ENCODE results near the gene TACR1. TPM values are rescaled to one million over a fixed set of nuclear protein-coding genes. Genes with fewer than 3 reads are reported as not detected.

Gene TACR1
- polyA plus RNA-seq, 2 donors, result 0.35 to 0.72 TPM

GRCh38 chr2:75138528-75138927 is 60.8 kb downstream of the TACR1 start:
- Histone ChIP-seq H3K4me1 (ENCODE audit: control insufficient read depth in 2 of 2, insufficient read depth in 2 of 2, low read length in 1 of 2) (no peaks in the 10 kb centered on the region), H3K4me3 (ENCODE audit: low read depth in 1 of 2, low read length in 2 of 2) (no peak overlapping the region), H3K36me3 (ENCODE audit: control insufficient read depth in 2 of 2, insufficient read depth in 2 of 2, low read length in 1 of 2) (no peaks in the 10 kb centered on the region), H3K9me3 (ENCODE audit: control insufficient read depth in 2 of 2, insufficient read depth in 1 of 2, low read depth in 1 of 2, low read length in 1 of 2) (no peaks in the 10 kb centered on the region), H3K27ac (ENCODE audit: low read depth in 2 of 2, low read length in 1 of 2) (no peak overlapping the region), H3K27me3 (ENCODE audit: control insufficient read depth in 1 of 2, insufficient read depth in 2 of 2, low read length in 2 of 2) (no peaks in the 10 kb centered on the region)
- 78 to 92% methylated on average over 1 of the region's 1 CpG for WGBS, 2 donors

GRCh38 chr2:75135776-75136400 is 63.4 kb downstream of the TACR1 start:
- H3K27ac ChIP-seq (ENCODE audit: low read depth in 2 of 2, low read length in 1 of 2), result no peak overlapping the region
- no peaks in the 10 kb centered on the region for H3K36me3 ChIP-seq (ENCODE audit: control insufficient read depth in 2 of 2, insufficient read depth in 2 of 2, low read length in 1 of 2)
- no peaks in the 10 kb centered on the region for H3K9me3 ChIP-seq (ENCODE audit: control insufficient read depth in 2 of 2, insufficient read depth in 1 of 2, low read depth in 1 of 2, low read length in 1 of 2)
- H3K27me3 ChIP-seq (ENCODE audit: control insufficient read depth in 1 of 2, insufficient read depth in 2 of 2, low read length in 2 of 2), result no peaks in the 10 kb centered on the region
- H3K4me1 ChIP-seq (ENCODE audit: control insufficient read depth in 2 of 2, insufficient read depth in 2 of 2, low read length in 1 of 2), result no peaks in the 10 kb centered on the region
- H3K4me3 ChIP-seq (ENCODE audit: low read depth in 1 of 2, low read length in 2 of 2), result no peak overlapping the region
- WGBS, 2 donors, result 63 to 74% methylated on average over 8 of the region's 8 CpGs

- H3K27me3 ChIP-seq (ENCODE audit: control insufficient read depth in 1 of 2, insufficient read depth in 2 of 2, low read length in 2 of 2), result no peaks in the 10 kb centered on the region
- no peaks in the 10 kb centered on the region for H3K36me3 ChIP-seq (ENCODE audit: control insufficient read depth in 2 of 2, insufficient read depth in 2 of 2, low read length in 1 of 2)
- H3K4me3 ChIP-seq (ENCODE audit: low read depth in 1 of 2, low read length in 2 of 2), result no peak overlapping the region
- H3K4me1 ChIP-seq (ENCODE audit: control insufficient read depth in 2 of 2, insufficient read depth in 2 of 2, low read length in 1 of 2), result no peaks in the 10 kb centered on the region
- no peaks in the 10 kb centered on the region for H3K9me3 ChIP-seq (ENCODE audit: control insufficient read depth in 2 of 2, insufficient read depth in 1 of 2, low read depth in 1 of 2, low read length in 1 of 2)
- WGBS, 2 donors, result 58 to 79% methylated on average over 1 of the region's 1 CpG
- H3K27ac ChIP-seq (ENCODE audit: low read depth in 2 of 2, low read length in 1 of 2), result no peak overlapping the region
Measured at GRCh38 chr2:75134860-75135259, 64.5 kb downstream of the TACR1 start.

GRCh38 chr2:75133621-75134570 is 65.4 kb downstream of the TACR1 start:
- Histone ChIP-seq H3K36me3 (ENCODE audit: control insufficient read depth in 2 of 2, insufficient read depth in 2 of 2, low read length in 1 of 2) (no peaks in the 10 kb centered on the region), H3K27ac (ENCODE audit: low read depth in 2 of 2, low read length in 1 of 2) (no peak overlapping the region), H3K27me3 (ENCODE audit: control insufficient read depth in 1 of 2, insufficient read depth in 2 of 2, low read length in 2 of 2) (no peaks in the 10 kb centered on the region), H3K9me3 (ENCODE audit: control insufficient read depth in 2 of 2, insufficient read depth in 1 of 2, low read depth in 1 of 2, low read length in 1 of 2) (no peaks in the 10 kb centered on the region), H3K4me3 (ENCODE audit: low read depth in 1 of 2, low read length in 2 of 2) (no peak overlapping the region), H3K4me1 (ENCODE audit: control insufficient read depth in 2 of 2, insufficient read depth in 2 of 2, low read length in 1 of 2) (no peaks in the 10 kb centered on the region)
- 73 to 75% methylated on average over 9 of the region's 9 CpGs for WGBS, 2 donors

- H3K27ac ChIP-seq (ENCODE audit: low read depth in 2 of 2, low read length in 1 of 2), result no peak overlapping the region
- H3K9me3 ChIP-seq (ENCODE audit: control insufficient read depth in 2 of 2, insufficient read depth in 1 of 2, low read depth in 1 of 2, low read length in 1 of 2), result no peaks in the 10 kb centered on the region
- H3K4me3 ChIP-seq (ENCODE audit: low read depth in 1 of 2, low read length in 2 of 2), result no peak overlapping the region
- no peaks in the 10 kb centered on the region for H3K36me3 ChIP-seq (ENCODE audit: control insufficient read depth in 2 of 2, insufficient read depth in 2 of 2, low read length in 1 of 2)
- no peaks in the 10 kb centered on the region for H3K4me1 ChIP-seq (ENCODE audit: control insufficient read depth in 2 of 2, insufficient read depth in 2 of 2, low read length in 1 of 2)
- 46 to 59% methylated on average over 1 of the region's 1 CpG for WGBS, 2 donors
- no peaks in the 10 kb centered on the region for H3K27me3 ChIP-seq (ENCODE audit: control insufficient read depth in 1 of 2, insufficient read depth in 2 of 2, low read length in 2 of 2)
Measured at GRCh38 chr2:75130171-75130570, 69.1 kb downstream of the TACR1 start.

GRCh38 chr2:75123876-75124275 is 75.4 kb downstream of the TACR1 start:
- Histone ChIP-seq H3K4me3 (ENCODE audit: low read depth in 1 of 2, low read length in 2 of 2) (no peak overlapping the region), H3K9me3 (ENCODE audit: control insufficient read depth in 2 of 2, insufficient read depth in 1 of 2, low read depth in 1 of 2, low read length in 1 of 2) (no peaks in the 10 kb centered on the region), H3K4me1 (ENCODE audit: control insufficient read depth in 2 of 2, insufficient read depth in 2 of 2, low read length in 1 of 2) (no peaks in the 10 kb centered on the region), H3K27me3 (ENCODE audit: control insufficient read depth in 1 of 2, insufficient read depth in 2 of 2, low read length in 2 of 2) (no peaks in the 10 kb centered on the region), H3K27ac (ENCODE audit: low read depth in 2 of 2, low read length in 1 of 2) (no peak overlapping the region), H3K36me3 (ENCODE audit: control insufficient read depth in 2 of 2, insufficient read depth in 2 of 2, low read length in 1 of 2) (no peaks in the 10 kb centered on the region)
- 76 to 80% methylated on average over 6 of the region's 6 CpGs for WGBS, 2 donors

- H3K4me1 ChIP-seq (ENCODE audit: control insufficient read depth in 2 of 2, insufficient read depth in 2 of 2, low read length in 1 of 2), result no peaks in the 10 kb centered on the region
- WGBS, 2 donors, result 72 to 74% methylated on average over 4 of the region's 4 CpGs
- no peaks in the 10 kb centered on the region for H3K27me3 ChIP-seq (ENCODE audit: control insufficient read depth in 1 of 2, insufficient read depth in 2 of 2, low read length in 2 of 2)
- no peak overlapping the region for H3K27ac ChIP-seq (ENCODE audit: low read depth in 2 of 2, low read length in 1 of 2)
- no peaks in the 10 kb centered on the region for H3K36me3 ChIP-seq (ENCODE audit: control insufficient read depth in 2 of 2, insufficient read depth in 2 of 2, low read length in 1 of 2)
- H3K4me3 ChIP-seq (ENCODE audit: low read depth in 1 of 2, low read length in 2 of 2), result no peak overlapping the region
- no peaks in the 10 kb centered on the region for H3K9me3 ChIP-seq (ENCODE audit: control insufficient read depth in 2 of 2, insufficient read depth in 1 of 2, low read depth in 1 of 2, low read length in 1 of 2)
Measured at GRCh38 chr2:75113231-75113869, 86.0 kb downstream of the TACR1 start.

GRCh38 chr2:75108937-75109482 is 90.3 kb downstream of the TACR1 start:
- no peaks in the 10 kb centered on the region for H3K9me3 ChIP-seq (ENCODE audit: control insufficient read depth in 2 of 2, insufficient read depth in 1 of 2, low read depth in 1 of 2, low read length in 1 of 2)
- H3K27ac ChIP-seq (ENCODE audit: low read depth in 2 of 2, low read length in 1 of 2), result no peak overlapping the region
- H3K27me3 ChIP-seq (ENCODE audit: control insufficient read depth in 1 of 2, insufficient read depth in 2 of 2, low read length in 2 of 2), result no peaks in the 10 kb centered on the region
- H3K4me1 ChIP-seq (ENCODE audit: control insufficient read depth in 2 of 2, insufficient read depth in 2 of 2, low read length in 1 of 2), result no peaks in the 10 kb centered on the region
- WGBS, 2 donors, result 66 to 67% methylated on average over 9 of the region's 9 CpGs
- H3K36me3 ChIP-seq (ENCODE audit: control insufficient read depth in 2 of 2, insufficient read depth in 2 of 2, low read length in 1 of 2), result no peaks in the 10 kb centered on the region
- H3K4me3 ChIP-seq (ENCODE audit: low read depth in 1 of 2, low read length in 2 of 2), result no peak overlapping the region

- Histone ChIP-seq H3K27ac (ENCODE audit: low read depth in 2 of 2, low read length in 1 of 2) (no peak overlapping the region), H3K4me3 (ENCODE audit: low read depth in 1 of 2, low read length in 2 of 2) (no peak overlapping the region), H3K9me3 (ENCODE audit: control insufficient read depth in 2 of 2, insufficient read depth in 1 of 2, low read depth in 1 of 2, low read length in 1 of 2) (no peaks in the 10 kb centered on the region), H3K27me3 (ENCODE audit: control insufficient read depth in 1 of 2, insufficient read depth in 2 of 2, low read length in 2 of 2) (no peaks in the 10 kb centered on the region), H3K4me1 (ENCODE audit: control insufficient read depth in 2 of 2, insufficient read depth in 2 of 2, low read length in 1 of 2) (no peaks in the 10 kb centered on the region), H3K36me3 (ENCODE audit: control insufficient read depth in 2 of 2, insufficient read depth in 2 of 2, low read length in 1 of 2) (no peaks in the 10 kb centered on the region)
- 94 to 95% methylated on average over 4 of the region's 4 CpGs for WGBS, 2 donors
Measured at GRCh38 chr2:75102011-75102410, 97.3 kb downstream of the TACR1 start.
